ENCODE measurements around the gene CDKN2C. TPM values are rescaled to one million over a fixed set of nuclear protein-coding genes. Genes with fewer than 3 reads are reported as not detected.

The CDKN2C gene
- total RNA-seq, 1 experiment from 2014 or later = 55.8 TPM

Other genes with a start within 250 kb of the CDKN2C start
- gene FAF1, start 10.0 kb upstream of the CDKN2C start, total RNA-seq (2014; rRNA removed; shearing (Covaris generic)) = 148 and 196 TPM in 2 replicates
- gene C1orf185, start 132.0 kb downstream of the CDKN2C start, total RNA-seq (2014; rRNA removed; shearing (Covaris generic)) = not detected in 2 replicates